ENCODE data around the gene NCOR2.
A peak's percentile ranks its signal among the peaks of the same experiment; 100 is the strongest.

NCOR2 gene

GRCh38 chr12:124573839-124574786, 6.7 kb upstream of the NCOR2 start:
- Mint-ChIP-seq H3K27me3 (ENCODE audit: low read depth) (no peaks in the 10 kb centered on the region), H3K27ac (no peak overlapping the region), H3K9me3 (no peaks in the 10 kb centered on the region), H3K4me3 (no peak overlapping the region), H3K4me1 (ENCODE audit: low read depth) (no peaks in the 10 kb centered on the region), H3K36me3 (ENCODE audit: low read depth) (no peaks in the 10 kb centered on the region)

GRCh38 chr12:124571556-124571955, 4.1 kb upstream of the NCOR2 start:
- Mint-ChIP-seq H3K27me3 (ENCODE audit: low read depth) (no peaks in the 10 kb centered on the region), H3K36me3 (ENCODE audit: low read depth) (no peaks in the 10 kb centered on the region), H3K9me3 (no peaks in the 10 kb centered on the region), H3K4me3 (no peak overlapping the region), H3K27ac (no peak overlapping the region), H3K4me1 (ENCODE audit: low read depth) (peaks cover 6% of the 10 kb centered on the region)

- H3K27ac Mint-ChIP-seq: no peak overlapping the region
- no peaks in the 10 kb centered on the region for H3K36me3 Mint-ChIP-seq (ENCODE audit: low read depth)
- H3K27me3 Mint-ChIP-seq (ENCODE audit: low read depth): no peaks in the 10 kb centered on the region
- no peaks in the 10 kb centered on the region for H3K9me3 Mint-ChIP-seq
- H3K4me3 Mint-ChIP-seq: no peak overlapping the region
- H3K4me1 Mint-ChIP-seq (ENCODE audit: low read depth): peaks cover 7% of the 10 kb centered on the region
These were observed 3.4 kb upstream of the NCOR2 start for GRCh38 chr12:124570810-124571209.

- H3K4me3 Mint-ChIP-seq: no peak overlapping the region
- H3K27ac Mint-ChIP-seq: no peak overlapping the region
- H3K4me1 Mint-ChIP-seq (ENCODE audit: low read depth): peaks cover 11% of the 10 kb centered on the region
- H3K27me3 Mint-ChIP-seq (ENCODE audit: low read depth): no peaks in the 10 kb centered on the region
- no peaks in the 10 kb centered on the region for H3K9me3 Mint-ChIP-seq
- H3K36me3 Mint-ChIP-seq (ENCODE audit: low read depth): no peaks in the 10 kb centered on the region
These were observed 2.1 kb upstream of the NCOR2 start for GRCh38 chr12:124569375-124570148.

GRCh38 chr12:124568431-124569374, 1.3 kb upstream of the NCOR2 start:
- no peaks in the 10 kb centered on the region for H3K27me3 Mint-ChIP-seq (ENCODE audit: low read depth)
- no peak overlapping the region for H3K27ac Mint-ChIP-seq
- peak overlapping the region; percentile 76 for H3K4me3 Mint-ChIP-seq
- H3K36me3 Mint-ChIP-seq (ENCODE audit: low read depth): no peaks in the 10 kb centered on the region
- peaks cover 12% of the 10 kb centered on the region for H3K4me1 Mint-ChIP-seq (ENCODE audit: low read depth)
- H3K9me3 Mint-ChIP-seq: no peaks in the 10 kb centered on the region

GRCh38 chr12:124567673-124568373, 411 bp upstream of the NCOR2 start:
- H3K36me3 Mint-ChIP-seq (ENCODE audit: low read depth): no peaks in the 10 kb centered on the region
- H3K4me3 Mint-ChIP-seq: peak overlapping the region; percentile 76
- H3K9me3 Mint-ChIP-seq: no peaks in the 10 kb centered on the region
- H3K4me1 Mint-ChIP-seq (ENCODE audit: low read depth): peaks cover 16% of the 10 kb centered on the region
- H3K27me3 Mint-ChIP-seq (ENCODE audit: low read depth): no peaks in the 10 kb centered on the region
- H3K27ac Mint-ChIP-seq: peak overlapping the region; percentile 62

GRCh38 chr12:124566161-124566996, 1.0 kb downstream of the NCOR2 start:
- H3K9me3 Mint-ChIP-seq: no peaks in the 10 kb centered on the region
- no peaks in the 10 kb centered on the region for H3K27me3 Mint-ChIP-seq (ENCODE audit: low read depth)
- peak overlapping the region; percentile 80 for H3K27ac Mint-ChIP-seq
- no peaks in the 10 kb centered on the region for H3K36me3 Mint-ChIP-seq (ENCODE audit: low read depth)
- H3K4me3 Mint-ChIP-seq: peak overlapping the region; percentile 93
- peaks cover 16% of the 10 kb centered on the region for H3K4me1 Mint-ChIP-seq (ENCODE audit: low read depth)

GRCh38 chr12:124565656-124566160, 1.7 kb downstream of the NCOR2 start:
- Mint-ChIP-seq H3K4me1 (ENCODE audit: low read depth) (peaks cover 16% of the 10 kb centered on the region), H3K36me3 (ENCODE audit: low read depth) (no peaks in the 10 kb centered on the region), H3K4me3 (peak overlapping the region; percentile 93), H3K27ac (peak overlapping the region; percentile 80), H3K27me3 (ENCODE audit: low read depth) (no peaks in the 10 kb centered on the region), H3K9me3 (no peaks in the 10 kb centered on the region)

GRCh38 chr12:124564971-124565491, 2.4 kb downstream of the NCOR2 start:
- no peaks in the 10 kb centered on the region for H3K27me3 Mint-ChIP-seq (ENCODE audit: low read depth)
- no peaks in the 10 kb centered on the region for H3K36me3 Mint-ChIP-seq (ENCODE audit: low read depth)
- H3K27ac Mint-ChIP-seq: no peak overlapping the region
- H3K4me1 Mint-ChIP-seq (ENCODE audit: low read depth): peaks cover 16% of the 10 kb centered on the region
- no peaks in the 10 kb centered on the region for H3K9me3 Mint-ChIP-seq
- no peak overlapping the region for H3K4me3 Mint-ChIP-seq

GRCh38 chr12:124564232-124564958, 3.0 kb downstream of the NCOR2 start:
- no peak overlapping the region for H3K4me3 Mint-ChIP-seq
- no peaks in the 10 kb centered on the region for H3K36me3 Mint-ChIP-seq (ENCODE audit: low read depth)
- H3K27me3 Mint-ChIP-seq (ENCODE audit: low read depth): no peaks in the 10 kb centered on the region
- H3K4me1 Mint-ChIP-seq (ENCODE audit: low read depth): peaks cover 16% of the 10 kb centered on the region
- H3K27ac Mint-ChIP-seq: no peak overlapping the region
- no peaks in the 10 kb centered on the region for H3K9me3 Mint-ChIP-seq

- H3K27ac Mint-ChIP-seq: no peak overlapping the region
- no peak overlapping the region for H3K4me3 Mint-ChIP-seq
- no peaks in the 10 kb centered on the region for H3K36me3 Mint-ChIP-seq (ENCODE audit: low read depth)
- H3K4me1 Mint-ChIP-seq (ENCODE audit: low read depth): peaks cover 16% of the 10 kb centered on the region
- H3K9me3 Mint-ChIP-seq: no peaks in the 10 kb centered on the region
- no peaks in the 10 kb centered on the region for H3K27me3 Mint-ChIP-seq (ENCODE audit: low read depth)
These were observed 3.6 kb downstream of the NCOR2 start for GRCh38 chr12:124563809-124564208.

- H3K4me3 Mint-ChIP-seq: no peak overlapping the region
- peaks cover 14% of the 10 kb centered on the region for H3K4me1 Mint-ChIP-seq (ENCODE audit: low read depth)
- no peaks in the 10 kb centered on the region for H3K27me3 Mint-ChIP-seq (ENCODE audit: low read depth)
- no peaks in the 10 kb centered on the region for H3K9me3 Mint-ChIP-seq
- H3K36me3 Mint-ChIP-seq (ENCODE audit: low read depth): no peaks in the 10 kb centered on the region
- H3K27ac Mint-ChIP-seq: no peak overlapping the region
These were observed 4.0 kb downstream of the NCOR2 start for GRCh38 chr12:124563401-124563800.

Measured in T-helper 1 cell treated with Interleukin-12 subunit alpha and Interleukin-12 subunit beta and Interleukin-4 antibody, amounts not matched to agents 30 μg/mL and 1 μg/mL, for 36 hours (primary cell).